ENCODE measurements around the gene SNRNP27. TPM values are rescaled to one million over a fixed set of nuclear protein-coding genes. Genes with fewer than 3 reads are reported as not detected.
A peak's percentile ranks its signal among the peaks of the same experiment; 100 is the strongest.

Gene SNRNP27
- total RNA-seq, 2 experiments from 2014 or later = 54.3 to 57.9 TPM

DNA sequence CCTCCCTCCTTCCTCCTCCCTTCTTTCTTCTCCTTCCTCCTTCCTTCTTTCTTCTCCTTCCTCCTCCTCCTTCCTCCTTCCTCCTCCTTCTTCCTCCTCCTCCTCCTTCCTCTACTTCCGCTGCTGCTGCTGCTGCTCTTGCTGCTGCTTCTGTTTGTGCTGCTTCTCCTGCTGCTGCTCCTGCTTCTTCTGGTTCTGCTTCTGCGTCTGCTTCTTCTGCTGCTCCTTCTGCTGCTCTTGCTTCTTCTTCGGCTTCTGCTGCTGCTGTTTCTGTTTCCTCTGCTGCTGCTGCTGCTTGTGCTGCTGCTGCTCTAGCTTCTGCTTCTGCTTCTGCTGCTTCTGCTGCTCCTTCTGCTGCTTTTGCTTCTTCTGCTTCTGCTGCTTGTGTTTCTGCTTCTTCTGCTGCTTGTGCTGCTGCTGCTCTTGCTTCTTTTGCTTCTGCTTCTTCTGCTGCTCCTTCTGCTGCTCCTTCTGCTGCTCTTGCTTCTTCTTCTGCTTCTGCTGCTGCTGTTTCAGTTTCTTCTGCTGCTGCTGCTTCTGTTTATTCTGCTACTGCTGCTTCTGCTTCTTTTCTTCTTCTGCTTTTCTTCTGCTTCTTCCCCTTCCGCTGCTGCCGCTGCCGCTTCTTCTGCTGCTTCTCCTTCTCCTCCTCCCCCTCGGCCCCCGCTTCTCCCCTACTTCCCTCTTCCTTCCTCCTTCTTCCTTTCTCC is 8.6 kb downstream of the SNRNP27 start:
- no peaks in the 10 kb centered on the region for H3K9me3 Mint-ChIP-seq
- ChIA-PET CTCF (interaction anchor here (0.9 to 1.4 kb wide), 5 partner anchors 9 to 381 kb away, joined by 3 to 8 read pairs (median 3); partner anchors contain the start of gene SNRNP27), POLR2A (interaction anchor here (0.6 to 1.7 kb wide), 3 partner anchors 9 to 240 kb away, joined by 4 to 5 read pairs (median 5); partner anchors contain the start of genes MXD1 and SNRNP27)
- ATAC-seq (peak; percentile 24), DNase-seq (peak; percentile 12)
- TF ChIP-seq, protein P1, sequence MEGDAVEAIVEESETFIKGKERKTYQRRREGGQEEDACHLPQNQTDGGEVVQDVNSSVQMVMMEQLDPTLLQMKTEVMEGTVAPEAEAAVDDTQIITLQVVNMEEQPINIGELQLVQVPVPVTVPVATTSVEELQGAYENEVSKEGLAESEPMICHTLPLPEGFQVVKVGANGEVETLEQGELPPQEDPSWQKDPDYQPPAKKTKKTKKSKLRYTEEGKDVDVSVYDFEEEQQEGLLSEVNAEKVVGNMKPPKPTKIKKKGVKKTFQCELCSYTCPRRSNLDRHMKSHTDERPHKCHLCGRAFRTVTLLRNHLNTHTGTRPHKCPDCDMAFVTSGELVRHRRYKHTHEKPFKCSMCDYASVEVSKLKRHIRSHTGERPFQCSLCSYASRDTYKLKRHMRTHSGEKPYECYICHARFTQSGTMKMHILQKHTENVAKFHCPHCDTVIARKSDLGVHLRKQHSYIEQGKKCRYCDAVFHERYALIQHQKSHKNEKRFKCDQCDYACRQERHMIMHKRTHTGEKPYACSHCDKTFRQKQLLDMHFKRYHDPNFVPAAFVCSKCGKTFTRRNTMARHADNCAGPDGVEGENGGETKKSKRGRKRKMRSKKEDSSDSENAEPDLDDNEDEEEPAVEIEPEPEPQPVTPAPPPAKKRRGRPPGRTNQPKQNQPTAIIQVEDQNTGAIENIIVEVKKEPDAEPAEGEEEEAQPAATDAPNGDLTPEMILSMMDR (IDR thresholded peaks at IDR 0.05) = no peak
- no peaks in the 10 kb centered on the region for H3K27me3 Mint-ChIP-seq
- H3K27ac Mint-ChIP-seq = peak overlapping the region; percentile 83
- intact Hi-C loops (cut with micrococcal nuclease) = no loop called here
- H3K4me1 Mint-ChIP-seq (ENCODE audit: low read depth) = peaks cover 38% of the 10 kb centered on the region
- H3K4me3 Mint-ChIP-seq = peak overlapping the region; percentile 77
- peaks cover 51% of the 10 kb centered on the region for H3K36me3 Mint-ChIP-seq (ENCODE audit: low read depth)

GRCh38 chr2:69907216-69907615 is 13.5 kb downstream of the SNRNP27 start:
- no peak overlapping the region for H3K4me3 Mint-ChIP-seq
- intact Hi-C loops (cut with micrococcal nuclease) = no loop called here
- H3K9me3 Mint-ChIP-seq = no peaks in the 10 kb centered on the region
- no peak overlapping the region for H3K27ac Mint-ChIP-seq
- CTCF ChIA-PET = interaction anchor here (0.6 to 0.8 kb wide), 2 partner anchors 164 to 183 kb away, joined by 3 read pairs; no protein-coding TSS in a partner anchor
- H3K27me3 Mint-ChIP-seq = no peaks in the 10 kb centered on the region
- DNase-seq (no peak), ATAC-seq (no peak)
- H3K4me1 Mint-ChIP-seq (ENCODE audit: low read depth) = peaks cover 16% of the 10 kb centered on the region
- POLR2A ChIA-PET = no interaction called here
- TF ChIP-seq, protein P1 (IDR thresholded peaks at IDR 0.05) = no peak
- peaks cover 23% of the 10 kb centered on the region for H3K36me3 Mint-ChIP-seq (ENCODE audit: low read depth)

DNA sequence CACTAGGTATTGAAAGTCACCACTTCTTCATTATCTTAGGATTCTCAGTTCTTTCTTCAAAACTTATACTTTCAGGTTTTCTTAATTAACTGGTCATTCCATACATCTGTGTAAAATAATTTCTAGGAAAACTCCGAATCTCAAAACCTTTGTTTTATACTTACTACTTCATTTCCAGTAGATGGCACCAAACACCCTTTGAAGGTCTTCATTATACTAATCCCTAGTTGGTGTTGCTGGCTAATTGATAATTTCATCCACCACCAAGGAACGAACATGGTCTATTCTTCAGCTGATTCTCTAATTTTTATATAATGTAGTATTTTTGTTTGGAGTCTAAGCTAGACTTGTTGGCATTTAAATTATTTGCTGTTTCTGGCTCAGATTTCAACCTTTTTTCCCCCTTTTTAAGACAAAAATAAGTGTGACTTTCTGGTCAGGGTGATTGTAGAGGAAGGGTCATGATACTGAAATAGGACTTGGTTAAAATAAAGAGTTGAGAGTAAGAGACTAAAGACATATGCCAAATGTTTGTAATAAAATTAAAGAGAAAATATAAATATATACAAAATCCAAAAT is 18.3 kb downstream of the SNRNP27 start:
- ChIA-PET POLR2A (interaction anchor here (0.6 to 6.8 kb wide), 8 partner anchors 18 to 381 kb away, joined by 3 to 56 read pairs (median 4); partner anchors contain the start of genes SNRNP27 and SNRPG), CTCF (interaction anchor here (0.6 to 6.6 kb wide), 36 partner anchors 9 to 400 kb away, joined by 3 to 83 read pairs (median 5); partner anchors contain the start of genes C2orf42, FAM136A, PCYOX1 and SNRNP27)
- TF ChIP-seq, protein P1 (IDR thresholded peaks at IDR 0.05) = peak; percentile 88
- Mint-ChIP-seq H3K27ac (peak overlapping the region; percentile 68), H3K4me1 (ENCODE audit: low read depth) (peaks cover 26% of the 10 kb centered on the region), H3K9me3 (no peaks in the 10 kb centered on the region), H3K36me3 (ENCODE audit: low read depth) (peaks cover 19% of the 10 kb centered on the region), H3K4me3 (no peak overlapping the region), H3K27me3 (no peaks in the 10 kb centered on the region)
- intact Hi-C loops (cut with micrococcal nuclease) = loop anchor here (5.0 kb wide), 4 partner anchors 160 to 390 kb away; partner anchors contain the start of genes FAM136A, PCBP1 and TIA1
- no peak for DNase-seq
- no peak for ATAC-seq

GRCh38 chr2:69914164-69914949 is 20.6 kb downstream of the SNRNP27 start:
- H3K27me3 Mint-ChIP-seq = no peaks in the 10 kb centered on the region
- TF ChIP-seq, protein P1 (IDR thresholded peaks at IDR 0.05) = no peak

More at GRCh38 chr2:69914164-69914949, 20.6 kb downstream of the SNRNP27 start:
- ChIA-PET CTCF (interaction anchor here (0.6 to 6.6 kb wide), 25 partner anchors 11 to 390 kb away, joined by 3 to 83 read pairs (median 4); partner anchors contain the start of genes C2orf42, GMCL1, SNRNP27 and SNRPG), POLR2A (interaction anchor here (0.7 to 6.8 kb wide), 32 partner anchors 9 to 387 kb away, joined by 3 to 57 read pairs (median 6); partner anchors contain the start of genes C2orf42, FAM136A, PCBP1 and SNRNP27)
- Mint-ChIP-seq H3K9me3 (no peaks in the 10 kb centered on the region), H3K36me3 (ENCODE audit: low read depth) (peaks cover 11% of the 10 kb centered on the region), H3K4me1 (ENCODE audit: low read depth) (peaks cover 37% of the 10 kb centered on the region), H3K27ac (peak overlapping the region; percentile 92), H3K4me3 (peak overlapping the region; percentile 86)
- intact Hi-C loops (cut with micrococcal nuclease) = loop anchor here (2.0 to 5.0 kb wide), 5 partner anchors 158 to 388 kb away; partner anchors contain the start of genes FAM136A, PCBP1 and TIA1
- ATAC-seq = peak; percentile 96
- peak; percentile 100 for DNase-seq

All from activated CD8-positive, alpha-beta T cell treated with anti-CD3 and anti-CD28 coated beads for 36 hours (primary cell).